HL-60 (cell line): ENCODE results near the gene FGF1.

Source experiments
- DNase-seq, 2 experiments: peaks; one replicate each; pipeline ENCODE4 v3.0.0-alpha.2; 2010 to 2020; ENCODE audit warnings: low read depth in 1 of 2, low spot score in 1 of 2
- H3K27ac ChIP-seq: fragments of 250-450 bp; sonication (Bioruptor Pico); replicated peaks from 2 replicates; pipeline ENCODE4 v1.5.1; 2020; ENCODE audit warnings: mild to moderate bottlenecking, moderate library complexity
- H3K27me3 ChIP-seq: fragments of 250-450 bp; sonication (Bioruptor Pico); 2 replicates; pipeline ENCODE4 v1.5.1; 2021; ENCODE audit warnings: mild to moderate bottlenecking, moderate library complexity; ENCODE audit not compliant: insufficient read depth, poor library complexity, severe bottlenecking
- H3K4me3 ChIP-seq: replicated peaks from 2 replicates; pipeline ENCODE4 v1.5.1; 2011; ENCODE audit warnings: mild to moderate bottlenecking, control low read depth, low read length; ENCODE audit not compliant: insufficient read depth
- CTCF ChIP-seq: IDR thresholded peaks from one replicate; pipeline ENCODE4 v1.5.1; 2011; ENCODE audit warnings: low read length, control low read depth, inconsistent platforms; ENCODE audit not compliant: insufficient read depth
- GABPA ChIP-seq: IDR thresholded peaks from 2 replicates; pipeline ENCODE4 v1.6.1; 2012; ENCODE audit warnings: low read depth
- POLR2AphosphoS5 ChIP-seq: IDR thresholded peaks from 2 replicates; pipeline ENCODE4 v1.6.1; 2012; ENCODE audit warnings: low read depth
- REST ChIP-seq: IDR thresholded peaks from 2 replicates; pipeline ENCODE4 v1.6.1; 2012; ENCODE audit warnings: low read depth; ENCODE audit not compliant: insufficient replicate concordance
- SPI1 ChIP-seq: IDR thresholded peaks from 2 replicates; pipeline ENCODE4 v1.6.1; 2012; ENCODE audit warnings: low read depth, mild to moderate bottlenecking, borderline replicate concordance

The FGF1 gene

GRCh38 chr5:142724821-142725220 lies 38.9 kb upstream of the FGF1 start:
- Histone ChIP-seq H3K27me3 (no peaks in the 10 kb centered on the region), H3K4me3 (no peak overlapping the region), H3K27ac (no peak overlapping the region)
- DNase-seq = no peak
- TF ChIP-seq GABPA (no peak), CTCF (no peak), POLR2AphosphoS5 (no peak), SPI1 (no peak), REST (no peak)

GRCh38 chr5:142722896-142723295 lies 37.0 kb upstream of the FGF1 start:
- no peak for DNase-seq
- H3K27ac ChIP-seq = no peak overlapping the region
- TF ChIP-seq SPI1 (no peak), REST (no peak), POLR2AphosphoS5 (no peak), CTCF (no peak), GABPA (no peak)

GRCh38 chr5:142722146-142722545 lies 36.3 kb upstream of the FGF1 start:
- no peak overlapping the region for H3K27ac ChIP-seq
- DNase-seq = no peak
- H3K27me3 ChIP-seq = no peaks in the 10 kb centered on the region
- H3K4me3 ChIP-seq = no peak overlapping the region
- TF ChIP-seq GABPA (no peak), CTCF (no peak), POLR2AphosphoS5 (no peak), SPI1 (no peak), REST (no peak)

More at GRCh38 chr5:142722896-142723295, 37.0 kb upstream of the FGF1 start:
- H3K27me3 ChIP-seq = no peaks in the 10 kb centered on the region
- no peak overlapping the region for H3K4me3 ChIP-seq
